MCF 10A (cell line): ENCODE results near the gene PRG3. TPM values are rescaled to one million over a fixed set of nuclear protein-coding genes. Genes with fewer than 3 reads are reported as not detected.
A peak's percentile ranks its signal among the peaks of the same experiment; 100 is the strongest.

Experiments
- BruUV-seq: library from RNA; stranded (reverse); fragments of 400-500 nt; replicated peaks from 2 replicates; lab custom pipeline; 2021; lab: Mats Ljungman, UMichigan
- CTCF ChIA-PET: fragments of 300-600 bp; sonication (Branson Sonifier 250); formaldehyde crosslinking; extraction: SDS; loops from one replicate; lab custom pipeline; 2021; ENCODE audit warnings: antibody characterized with exemption, inconsistent platforms; lab: Yijun Ruan, JAX
- POLR2A ChIA-PET: fragments of 300-600, 350-650 bp; sonication (Branson Sonifier 250); formaldehyde crosslinking; extraction: SDS; loops from one replicate; lab custom pipeline; 2020; ENCODE audit warnings: antibody characterized with exemption, inconsistent platforms; lab: Yijun Ruan, JAX
- DNase-seq: peaks from one replicate; pipeline ENCODE4 v3.0.0-alpha.2; 2018; ENCODE audit not compliant: unreplicated experiment
- H3K27ac Mint-ChIP-seq: one replicate; pipeline ENCODE4 v1.8.0; 2022; ENCODE audit warnings: mild to moderate bottlenecking, low read depth, mixed read lengths; ENCODE audit not compliant: unreplicated experiment
- H3K27me3 Mint-ChIP-seq: one replicate; pipeline ENCODE4 v1.8.0; 2022; ENCODE audit warnings: mixed read lengths; ENCODE audit not compliant: insufficient read depth, unreplicated experiment
- H3K36me3 Mint-ChIP-seq: one replicate; pipeline ENCODE4 v1.8.0; 2022; ENCODE audit warnings: mild to moderate bottlenecking, moderate library complexity, mixed read lengths; ENCODE audit not compliant: insufficient read depth, unreplicated experiment
- H3K4me1 Mint-ChIP-seq: one replicate; pipeline ENCODE4 v1.8.0; 2022; ENCODE audit warnings: mixed read lengths; ENCODE audit not compliant: insufficient read depth, unreplicated experiment
- H3K4me3 Mint-ChIP-seq: one replicate; pipeline ENCODE4 v1.8.0; 2022; ENCODE audit warnings: mild to moderate bottlenecking, moderate library complexity, mixed read lengths; ENCODE audit not compliant: unreplicated experiment
- H3K9me3 Mint-ChIP-seq: one replicate; pipeline ENCODE4 v1.8.0; 2022; ENCODE audit warnings: mixed read lengths; ENCODE audit not compliant: unreplicated experiment
- intact Hi-C: fragments of 100-400 bp; cut with micrococcal nuclease; formaldehyde crosslinking; loops from 2 replicates; pipeline ENCODE4 v1.14.1; 2022
- total RNA-seq: library from RNA; stranded (reverse); gene quantifications from 2 replicates; pipeline ENCODE4 v1.2.3, GENCODE V29; 2022
- TF ChIP-seq, protein P1 (sequence below): fragments of 200-600 bp; IDR thresholded peaks from one replicate; pipeline ENCODE4 v1.8.0; 2022; ENCODE audit warnings: antibody characterized with exemption, mild to moderate bottlenecking; ENCODE audit not compliant: unreplicated experiment

The PRG3 gene
- total RNA-seq, 1 experiment from 2014 or later: not detected

DNA sequence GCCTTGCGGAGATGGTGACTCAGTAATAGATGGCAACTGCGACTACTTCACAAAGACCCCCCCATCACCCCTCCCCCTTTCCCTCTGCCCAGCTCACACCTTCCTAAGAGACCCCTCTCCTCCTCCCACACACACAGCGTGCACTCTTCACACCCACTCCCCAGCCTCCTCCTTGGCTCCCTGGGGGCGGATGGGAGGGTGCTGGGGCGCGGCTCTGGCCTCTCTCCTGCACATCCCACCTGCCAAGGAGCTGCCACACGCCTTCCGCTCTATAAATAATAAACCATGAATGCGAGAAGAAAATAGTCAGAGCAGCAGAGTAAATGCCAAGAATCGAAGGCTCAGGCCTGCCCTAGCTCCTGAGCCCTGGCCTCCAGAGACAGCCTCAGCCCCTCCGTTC lies 38.2 kb downstream of the PRG3 start:
- H3K36me3 Mint-ChIP-seq: no peaks in the 10 kb centered on the region
- no peak overlapping the region for H3K4me3 Mint-ChIP-seq
- no TSS peak for BruUV-seq
- no peaks in the 10 kb centered on the region for H3K27me3 Mint-ChIP-seq
- H3K9me3 Mint-ChIP-seq: no peaks in the 10 kb centered on the region
- intact Hi-C loops: no loop called here
- no peaks in the 10 kb centered on the region for H3K4me1 Mint-ChIP-seq
- CTCF ChIA-PET: interaction anchor here (0.6 to 2.1 kb wide), 12 partner anchors 83 to 1234 kb away, joined by 3 to 12 read pairs (median 4); partner anchors contain the start of gene UBE2L6
- no peak for DNase-seq
- POLR2A ChIA-PET: interaction anchor here (0.7 to 1.1 kb wide), 2 partner anchors 17 kb away, joined by 3 read pairs; no protein-coding TSS in a partner anchor
- H3K27ac Mint-ChIP-seq: no peak overlapping the region
- TF ChIP-seq, protein P1, sequence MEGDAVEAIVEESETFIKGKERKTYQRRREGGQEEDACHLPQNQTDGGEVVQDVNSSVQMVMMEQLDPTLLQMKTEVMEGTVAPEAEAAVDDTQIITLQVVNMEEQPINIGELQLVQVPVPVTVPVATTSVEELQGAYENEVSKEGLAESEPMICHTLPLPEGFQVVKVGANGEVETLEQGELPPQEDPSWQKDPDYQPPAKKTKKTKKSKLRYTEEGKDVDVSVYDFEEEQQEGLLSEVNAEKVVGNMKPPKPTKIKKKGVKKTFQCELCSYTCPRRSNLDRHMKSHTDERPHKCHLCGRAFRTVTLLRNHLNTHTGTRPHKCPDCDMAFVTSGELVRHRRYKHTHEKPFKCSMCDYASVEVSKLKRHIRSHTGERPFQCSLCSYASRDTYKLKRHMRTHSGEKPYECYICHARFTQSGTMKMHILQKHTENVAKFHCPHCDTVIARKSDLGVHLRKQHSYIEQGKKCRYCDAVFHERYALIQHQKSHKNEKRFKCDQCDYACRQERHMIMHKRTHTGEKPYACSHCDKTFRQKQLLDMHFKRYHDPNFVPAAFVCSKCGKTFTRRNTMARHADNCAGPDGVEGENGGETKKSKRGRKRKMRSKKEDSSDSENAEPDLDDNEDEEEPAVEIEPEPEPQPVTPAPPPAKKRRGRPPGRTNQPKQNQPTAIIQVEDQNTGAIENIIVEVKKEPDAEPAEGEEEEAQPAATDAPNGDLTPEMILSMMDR: no peak

DNA sequence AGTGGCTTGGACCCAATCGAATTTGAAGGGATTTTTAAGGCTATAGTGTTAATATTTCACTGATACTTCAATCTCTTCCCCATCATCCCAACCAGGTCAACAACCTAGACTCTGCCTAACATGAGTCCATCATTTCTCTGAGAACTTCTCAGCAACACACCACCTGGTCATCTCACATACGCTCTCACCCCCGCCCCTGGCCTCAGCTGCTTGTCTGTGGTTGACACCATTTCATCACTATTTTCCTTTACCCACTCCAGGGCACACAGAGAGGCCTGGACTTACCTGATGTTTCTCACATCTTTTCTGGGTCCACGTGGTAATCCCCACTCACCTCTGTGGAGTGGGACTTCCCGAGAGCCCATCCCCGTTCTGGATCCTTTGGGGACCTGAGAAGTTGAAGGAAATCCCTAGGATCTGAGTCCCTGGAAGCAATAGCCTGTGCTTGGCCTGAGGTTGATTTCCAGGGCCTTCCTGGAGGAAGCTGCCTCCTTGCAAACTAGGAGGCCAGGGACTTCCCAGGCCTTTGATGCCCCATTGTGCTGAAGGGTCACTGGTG lies 39.6 kb downstream of the PRG3 start:
- TF ChIP-seq, protein P1: no peak
- CTCF ChIA-PET: interaction anchor here (1.0 to 1.5 kb wide), 5 partner anchors 170 to 1717 kb away, joined by 3 to 6 read pairs (median 4); no protein-coding TSS in a partner anchor
- Mint-ChIP-seq H3K27ac (no peak overlapping the region), H3K27me3 (no peaks in the 10 kb centered on the region), H3K4me3 (no peak overlapping the region), H3K9me3 (no peaks in the 10 kb centered on the region), H3K36me3 (no peaks in the 10 kb centered on the region), H3K4me1 (no peaks in the 10 kb centered on the region)
- no peak for DNase-seq
- intact Hi-C loops: no loop called here
- no TSS peak for BruUV-seq
- POLR2A ChIA-PET: no interaction called here

DNA sequence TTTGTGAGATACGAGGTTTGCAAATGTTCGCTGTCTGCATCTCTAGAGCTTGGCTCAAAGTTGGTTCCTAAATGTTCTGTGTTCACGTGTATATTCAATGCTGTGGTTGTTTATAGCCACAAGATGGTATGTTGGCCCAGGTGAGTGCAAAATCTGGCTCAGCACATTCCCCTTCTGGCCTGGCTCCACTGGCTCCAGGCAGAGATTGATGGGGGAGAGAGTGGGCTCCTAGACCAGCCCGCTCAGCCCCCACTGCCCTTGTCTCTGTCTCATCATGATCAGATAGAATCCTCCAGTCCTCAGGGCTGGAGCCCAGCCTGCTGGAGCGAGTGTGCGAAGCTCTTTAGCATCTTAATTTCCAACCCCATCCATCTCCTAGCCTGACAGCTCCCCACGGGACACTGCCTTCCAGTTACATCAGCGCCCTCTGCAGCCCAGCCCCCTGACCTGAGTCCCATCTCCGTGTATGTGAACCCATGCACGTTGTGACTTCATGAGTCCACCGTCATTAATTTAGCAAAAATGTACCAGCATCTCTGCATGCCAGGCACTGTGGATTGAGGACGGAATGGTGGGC lies 40.8 kb downstream of the PRG3 start:
- DNase-seq: peak; percentile 30
- intact Hi-C loops: no loop called here
- Mint-ChIP-seq H3K4me1 (peaks cover 6% of the 10 kb centered on the region), H3K36me3 (no peaks in the 10 kb centered on the region), H3K27ac (no peak overlapping the region), H3K9me3 (no peaks in the 10 kb centered on the region), H3K4me3 (no peak overlapping the region), H3K27me3 (no peaks in the 10 kb centered on the region)
- POLR2A ChIA-PET: no interaction called here
- no TSS peak for BruUV-seq
- CTCF ChIA-PET: interaction anchor here (0.5 to 1.5 kb wide), 8 partner anchors 117 to 1718 kb away, joined by 3 to 6 read pairs (median 3); no protein-coding TSS in a partner anchor
- TF ChIP-seq, protein P1: no peak

DNA sequence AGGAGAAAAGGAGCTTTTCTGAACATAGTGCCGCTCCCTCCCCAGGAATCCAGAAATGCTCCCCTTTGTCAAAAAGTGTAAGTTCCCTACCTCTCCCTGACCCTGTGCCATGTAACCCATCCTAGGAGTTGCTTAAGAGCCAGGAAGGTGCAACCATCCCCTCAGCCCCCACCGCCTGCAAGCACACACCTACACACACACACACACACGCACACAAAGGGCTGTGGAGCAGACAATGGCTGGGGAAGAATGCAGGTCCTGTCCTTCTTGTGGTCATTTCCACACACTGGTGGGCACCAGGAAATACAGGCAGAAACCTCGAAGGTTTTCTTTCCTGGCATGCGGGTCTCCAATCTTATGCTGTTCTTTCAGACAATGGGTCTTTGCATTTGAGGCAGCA lies 41.6 kb downstream of the PRG3 start:
- no TSS peak for BruUV-seq
- TF ChIP-seq, protein P1: no peak
- no peak for DNase-seq
- no peaks in the 10 kb centered on the region for H3K9me3 Mint-ChIP-seq
- H3K4me1 Mint-ChIP-seq: peaks cover 14% of the 10 kb centered on the region
- H3K27me3 Mint-ChIP-seq: no peaks in the 10 kb centered on the region
- H3K27ac Mint-ChIP-seq: no peak overlapping the region
- intact Hi-C loops: no loop called here
- peaks cover 2% of the 10 kb centered on the region for H3K36me3 Mint-ChIP-seq
- no peak overlapping the region for H3K4me3 Mint-ChIP-seq
- ChIA-PET CTCF (interaction anchor here (0.5 to 3.2 kb wide), 4 partner anchors 117 to 1712 kb away, joined by 3 to 9 read pairs (median 3); no protein-coding TSS in a partner anchor), POLR2A (interaction anchor here (1.5 kb wide), 1 partner anchor 14 kb away, joined by 4 read pairs; no protein-coding TSS in a partner anchor)
